HG02678 (cell line): ENCODE data around the gene TUBB6.

ENCODE experiments used
- ATAC-seq: cut with Tn5 transposase; IDR thresholded peaks from one replicate; pipeline ENCODE4 v1.9.1; 2021; ENCODE audit warnings: mild to moderate bottlenecking, moderate library complexity; ENCODE audit not compliant: unreplicated experiment

TUBB6 gene

GRCh38 chr18:12290086-12290485 is 18.0 kb upstream of the TUBB6 start:
- no peak for ATAC-seq

- ATAC-seq, result no peak
These were observed 16.9 kb upstream of the TUBB6 start for GRCh38 chr18:12291161-12291560.

- ATAC-seq, result no peak
These were observed 16.4 kb upstream of the TUBB6 start for GRCh38 chr18:12291690-12292089.

GRCh38 chr18:12293831-12294230 is 14.2 kb upstream of the TUBB6 start:
- no peak for ATAC-seq

GRCh38 chr18:12295389-12296086 is 12.5 kb upstream of the TUBB6 start:
- no peak for ATAC-seq

GRCh38 chr18:12296087-12296403 is 12.0 kb upstream of the TUBB6 start:
- no peak for ATAC-seq

- ATAC-seq, result no peak
These were observed 11.6 kb upstream of the TUBB6 start for GRCh38 chr18:12296457-12296856.

- no peak for ATAC-seq
These were observed 8.2 kb upstream of the TUBB6 start for GRCh38 chr18:12299862-12300261.

GRCh38 chr18:12301263-12302005 is 6.6 kb upstream of the TUBB6 start:
- ATAC-seq, result no peak

- ATAC-seq, result no peak
These were observed 5.5 kb upstream of the TUBB6 start for GRCh38 chr18:12302391-12303147.

- ATAC-seq, result no peak
These were observed 3.5 kb upstream of the TUBB6 start for GRCh38 chr18:12304351-12305210.

- no peak for ATAC-seq
These were observed 2.8 kb upstream of the TUBB6 start for GRCh38 chr18:12305211-12305610.

- ATAC-seq, result no peak
These were observed 2.0 kb upstream of the TUBB6 start for GRCh38 chr18:12305930-12306629.

GRCh38 chr18:12306752-12307700 is 1.0 kb upstream of the TUBB6 start:
- peak; percentile 9 for ATAC-seq

GRCh38 chr18:12308386-12309100 is 502 bp downstream of the TUBB6 start:
- peak; percentile 56 for ATAC-seq

- no peak for ATAC-seq
These were observed 1.7 kb downstream of the TUBB6 start for GRCh38 chr18:12309683-12310198.

- no peak for ATAC-seq
These were observed 2.7 kb downstream of the TUBB6 start for GRCh38 chr18:12310762-12311161.

GRCh38 chr18:12312976-12313375 is 4.9 kb downstream of the TUBB6 start:
- no peak for ATAC-seq
